HG03432 (cell line): ENCODE results near the gene ASS1.

ENCODE experiments used
- ATAC-seq: cut with Tn5 transposase; IDR thresholded peaks from one replicate; pipeline ENCODE4 v1.9.1; 2021; ENCODE audit warnings: mild to moderate bottlenecking, moderate library complexity; ENCODE audit not compliant: unreplicated experiment

ASS1 gene

DNA sequence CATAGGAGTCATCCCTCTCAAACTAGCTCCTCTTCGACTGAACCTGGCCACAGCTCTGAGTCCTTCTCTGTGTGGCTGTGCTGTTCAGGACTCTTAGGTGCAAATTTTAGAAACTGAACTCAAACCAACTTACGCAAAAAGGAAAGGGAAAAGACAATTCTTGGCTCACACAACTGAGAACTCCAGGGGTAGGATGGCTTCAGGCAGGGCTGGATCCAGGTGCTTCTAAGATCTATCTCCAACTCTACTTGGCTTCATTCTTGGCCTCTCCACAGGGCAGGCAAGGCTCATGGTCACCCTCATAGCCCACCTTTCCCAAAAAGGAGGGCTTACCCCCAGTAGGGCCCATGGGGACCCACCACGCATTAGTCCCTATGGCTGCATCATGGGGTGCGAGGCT is 8.1 kb downstream of the ASS1 start:
- no peak for ATAC-seq

DNA sequence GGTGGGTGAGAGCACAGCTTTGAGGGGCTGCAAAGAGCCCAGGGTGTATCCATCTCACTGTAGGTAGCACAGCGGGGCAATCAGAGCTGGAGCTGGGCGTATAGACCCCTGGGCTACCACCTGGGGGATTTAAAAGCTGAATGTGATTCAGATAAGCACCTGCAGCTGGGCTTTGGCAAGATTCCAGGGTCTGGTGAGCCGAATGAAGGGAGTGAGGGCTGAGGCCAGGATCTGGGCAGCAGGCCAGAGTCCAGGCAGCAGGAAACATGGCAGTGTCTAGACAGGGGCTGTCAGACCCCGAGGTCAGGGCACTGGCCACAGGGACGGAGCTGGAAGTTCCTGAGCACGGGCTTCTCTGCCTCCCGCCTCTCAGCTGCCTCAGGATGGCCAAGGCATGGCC is 8.7 kb downstream of the ASS1 start:
- ATAC-seq, result no peak

DNA sequence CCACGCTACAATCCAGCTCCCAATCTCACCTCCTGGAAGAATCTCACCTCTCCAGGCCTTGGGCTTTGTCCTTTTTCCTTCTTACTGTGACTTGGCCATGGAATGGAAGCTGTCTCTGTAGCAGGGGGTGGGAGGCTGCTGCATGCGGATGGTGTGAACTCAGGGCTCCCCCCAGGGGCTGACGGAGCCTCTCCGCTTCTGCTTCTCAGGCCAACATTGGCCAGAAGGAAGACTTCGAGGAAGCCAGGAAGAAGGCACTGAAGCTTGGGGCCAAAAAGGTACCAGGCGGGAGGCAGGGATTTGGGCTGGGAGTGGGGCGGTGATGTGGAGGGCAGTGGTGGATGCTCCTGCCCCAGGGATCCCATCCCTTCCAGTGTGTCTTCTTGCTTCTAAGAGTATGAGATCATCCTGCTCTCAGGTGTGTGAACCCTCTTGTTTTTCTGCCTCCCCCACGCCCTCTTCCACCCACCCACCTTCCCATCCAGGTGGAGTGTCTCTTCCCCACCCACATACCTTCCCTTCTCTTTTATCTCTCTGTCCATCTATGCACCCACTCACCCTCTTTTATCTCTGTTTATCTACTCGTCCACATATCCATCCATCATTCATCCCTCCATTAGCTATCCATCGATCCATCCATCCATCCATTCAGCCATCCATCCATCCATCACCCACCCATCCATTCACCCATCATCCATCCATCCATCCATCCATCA is 9.5 kb downstream of the ASS1 start:
- no peak for ATAC-seq

DNA sequence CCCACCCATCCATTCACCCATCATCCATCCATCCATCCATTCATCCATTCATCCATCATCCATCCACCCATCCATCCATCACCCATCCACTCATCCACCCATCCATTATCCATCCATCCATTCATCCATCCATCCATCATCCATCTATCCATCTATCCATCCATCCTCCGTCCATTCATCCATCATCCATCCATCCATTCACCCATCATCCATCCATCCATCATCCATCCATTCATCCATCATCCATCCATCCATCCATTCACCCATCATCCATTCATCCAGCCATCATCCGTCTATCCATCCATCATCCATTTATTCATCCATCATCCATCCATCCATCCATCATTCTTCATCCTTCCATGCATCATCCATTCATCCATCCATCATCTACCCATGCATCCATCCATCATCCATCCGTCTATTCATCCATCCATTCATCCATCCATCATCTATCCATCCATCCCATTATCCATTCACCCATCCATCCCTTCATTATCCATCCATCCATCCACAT is 10.1 kb downstream of the ASS1 start:
- ATAC-seq, result no peak

DNA sequence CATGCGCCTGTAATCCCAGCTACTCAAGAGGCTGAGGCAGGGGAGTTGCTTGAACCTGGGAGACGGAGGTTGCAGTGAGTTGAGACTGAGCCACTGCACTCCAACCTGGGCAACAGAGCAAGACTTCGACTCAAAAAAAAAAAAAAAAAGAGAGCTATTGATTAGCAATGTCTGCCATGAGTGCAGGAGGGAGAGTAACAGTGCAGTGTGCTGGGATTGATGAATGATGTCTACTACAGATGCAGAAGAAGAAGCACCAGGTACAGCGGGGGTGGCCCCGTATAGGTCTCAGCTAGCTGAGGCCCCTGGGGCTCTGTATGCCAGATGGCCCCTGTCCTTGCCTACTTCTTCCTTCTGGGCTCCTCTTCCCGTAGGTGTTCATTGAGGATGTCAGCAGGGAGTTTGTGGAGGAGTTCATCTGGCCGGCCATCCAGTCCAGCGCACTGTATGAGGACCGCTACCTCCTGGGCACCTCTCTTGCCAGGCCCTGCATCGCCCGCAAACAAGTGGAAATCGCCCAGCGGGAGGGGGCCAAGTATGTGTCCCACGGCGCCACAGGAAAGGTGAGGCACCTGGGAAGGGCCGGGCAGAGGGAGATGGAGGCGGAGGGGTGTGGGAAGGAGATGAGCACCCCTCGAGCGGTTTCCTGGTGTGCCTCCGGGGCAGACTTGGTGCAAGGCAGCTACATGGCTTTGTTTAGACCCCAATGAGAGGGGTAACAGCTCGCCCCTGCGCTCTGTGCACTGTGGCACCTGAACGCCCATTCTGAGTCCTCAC is 13.5 kb downstream of the ASS1 start:
- ATAC-seq, result no peak

DNA sequence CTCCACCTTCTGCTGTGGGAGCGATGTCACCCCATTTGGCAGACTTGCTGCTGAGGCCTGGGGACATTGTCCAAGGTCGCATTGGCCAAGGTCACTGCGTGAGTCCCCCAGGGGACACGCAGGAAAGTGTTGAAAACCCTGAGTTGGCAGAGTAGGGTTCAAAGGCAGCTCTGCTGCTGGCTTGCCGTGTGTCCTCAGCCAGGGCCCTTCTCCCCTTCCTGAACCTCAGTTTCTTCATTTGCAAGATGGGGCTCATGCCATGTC is 14.0 kb downstream of the ASS1 start:
- ATAC-seq, result no peak

DNA sequence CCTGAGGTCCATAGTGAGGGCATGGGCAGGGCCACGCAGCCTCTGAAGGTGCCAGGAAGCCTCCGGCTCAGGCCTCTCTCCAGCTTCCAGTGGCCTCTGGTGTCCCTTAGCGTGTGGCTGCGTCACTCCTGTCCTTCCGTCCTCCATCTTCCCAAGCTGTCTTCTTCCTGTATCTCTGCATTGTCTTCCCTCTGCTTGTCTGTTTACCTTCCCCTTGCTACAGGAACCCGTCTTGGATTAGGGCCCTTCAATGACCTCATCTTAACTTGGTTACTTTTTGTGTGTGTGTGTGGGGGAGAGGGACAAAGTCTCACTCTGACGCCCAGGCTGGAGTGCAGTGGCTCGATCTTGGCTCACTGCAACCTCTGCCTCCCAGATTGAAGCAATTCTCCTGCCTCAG is 14.4 kb downstream of the ASS1 start:
- no peak for ATAC-seq

DNA sequence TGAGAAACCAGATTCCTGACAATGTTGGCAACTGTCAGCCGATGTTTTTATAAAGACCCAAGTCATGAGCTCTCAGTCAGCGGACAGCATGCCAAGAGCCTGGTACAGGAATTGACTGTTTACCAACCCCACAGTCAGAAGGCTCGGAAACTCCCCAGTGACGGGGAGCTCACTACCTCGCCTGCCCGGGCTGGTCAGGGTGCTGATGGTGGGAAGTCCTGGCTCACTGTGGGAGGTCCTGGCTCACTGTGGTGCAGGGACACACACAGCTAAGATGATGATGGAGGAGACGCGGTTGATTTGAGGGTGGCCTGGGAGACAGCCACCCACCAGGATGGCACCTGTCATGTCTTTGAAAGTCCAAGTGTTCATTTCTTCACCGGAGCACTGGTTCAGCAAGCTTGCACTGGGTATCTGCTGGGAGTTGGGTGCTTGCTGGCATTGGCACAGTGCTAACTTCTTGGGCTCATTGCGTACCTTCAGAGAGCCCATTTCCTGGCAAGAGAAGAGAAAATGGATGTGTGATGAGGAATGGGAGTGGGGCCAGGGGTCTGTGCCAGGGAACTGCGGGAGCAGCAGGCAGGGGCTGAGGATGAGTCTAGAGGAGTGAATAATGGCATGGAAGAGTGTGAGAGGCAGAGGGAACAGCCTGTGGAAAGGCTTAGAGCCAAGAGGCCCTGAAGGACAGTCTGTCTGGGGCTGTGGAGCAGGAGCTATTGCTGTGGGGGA is 15.3 kb downstream of the ASS1 start:
- ATAC-seq, result no peak

DNA sequence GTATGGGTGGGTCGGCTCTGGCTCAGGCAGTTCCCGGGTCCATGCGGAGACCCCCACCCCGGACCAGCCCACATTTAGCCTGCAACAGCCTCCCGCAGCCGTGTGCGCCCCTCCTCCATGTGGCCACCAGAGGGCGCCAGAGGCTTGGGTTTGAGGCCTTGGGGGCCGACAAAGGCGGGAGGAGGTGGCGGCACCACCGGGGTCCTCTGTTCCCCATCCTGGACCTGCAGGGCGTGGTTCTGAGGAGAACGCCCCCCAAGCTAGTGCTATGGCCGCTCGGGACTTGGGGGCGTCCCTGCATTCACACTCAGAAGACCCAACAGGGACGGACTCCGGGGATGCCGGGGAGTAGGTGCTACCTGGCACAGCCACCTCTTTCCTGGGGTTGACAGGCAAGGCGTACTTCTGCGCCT is 16.5 kb downstream of the ASS1 start:
- ATAC-seq, result no peak

DNA sequence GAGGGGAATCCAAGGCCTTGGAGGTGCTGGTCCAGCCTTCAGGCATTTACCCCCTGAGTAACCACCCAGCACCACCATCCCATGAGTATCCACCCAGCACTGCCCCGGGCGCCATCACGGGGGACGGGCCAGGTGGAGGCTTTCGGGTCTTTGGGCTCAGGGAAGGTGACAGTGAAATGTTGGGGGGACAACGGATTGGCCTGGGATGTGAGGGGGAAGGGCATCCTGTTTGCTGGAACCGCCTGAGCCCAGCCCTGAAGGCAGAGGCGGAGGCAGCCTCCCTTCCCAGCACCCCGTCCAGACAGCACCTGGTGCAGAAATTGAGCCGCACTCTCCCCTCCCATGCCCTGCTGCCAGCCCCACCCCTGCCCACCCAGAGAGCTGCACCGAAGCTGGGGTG is 17.0 kb downstream of the ASS1 start:
- ATAC-seq, result no peak

DNA sequence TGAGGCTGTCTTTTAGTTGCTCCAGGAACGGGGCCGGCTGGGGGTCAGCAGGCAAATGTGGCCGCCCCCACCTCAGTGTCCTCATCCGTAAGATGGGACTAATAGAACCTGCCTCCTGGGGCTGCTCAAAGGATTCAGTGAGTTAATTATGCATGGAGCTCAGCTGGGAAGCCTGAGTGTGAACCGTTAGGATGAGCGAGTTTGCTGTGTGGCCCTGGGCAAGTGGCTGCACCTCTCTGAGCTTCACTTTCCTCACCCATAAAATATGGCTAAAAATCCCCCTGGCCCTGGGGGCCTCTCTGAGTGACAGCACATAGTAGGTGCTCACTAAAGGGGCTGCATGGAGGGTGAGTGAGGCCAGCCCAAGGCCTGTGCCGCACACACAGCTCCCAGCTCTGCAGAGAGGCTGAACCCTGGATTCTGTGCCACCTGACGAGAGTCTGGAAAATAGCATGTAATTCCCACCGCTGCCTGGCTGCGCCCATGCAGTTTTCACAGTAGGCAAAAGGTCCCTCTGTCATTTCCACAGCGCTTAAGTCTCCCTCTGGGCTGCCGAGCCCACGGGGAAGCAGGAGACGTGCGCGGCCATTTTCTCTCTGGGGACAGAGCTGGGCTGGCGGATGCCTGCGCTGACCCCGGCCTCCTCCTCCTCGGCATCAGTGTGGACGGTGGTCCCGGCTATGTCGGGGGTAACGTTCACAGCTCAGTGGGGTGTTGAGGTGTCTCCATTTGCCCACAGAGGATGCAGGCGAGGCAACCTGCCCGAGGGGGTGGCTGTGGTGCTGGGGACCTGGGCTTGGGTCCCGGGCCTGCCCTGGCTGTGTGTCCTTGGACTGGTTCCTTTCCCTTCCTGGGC is 18.2 kb downstream of the ASS1 start:
- no peak for ATAC-seq

DNA sequence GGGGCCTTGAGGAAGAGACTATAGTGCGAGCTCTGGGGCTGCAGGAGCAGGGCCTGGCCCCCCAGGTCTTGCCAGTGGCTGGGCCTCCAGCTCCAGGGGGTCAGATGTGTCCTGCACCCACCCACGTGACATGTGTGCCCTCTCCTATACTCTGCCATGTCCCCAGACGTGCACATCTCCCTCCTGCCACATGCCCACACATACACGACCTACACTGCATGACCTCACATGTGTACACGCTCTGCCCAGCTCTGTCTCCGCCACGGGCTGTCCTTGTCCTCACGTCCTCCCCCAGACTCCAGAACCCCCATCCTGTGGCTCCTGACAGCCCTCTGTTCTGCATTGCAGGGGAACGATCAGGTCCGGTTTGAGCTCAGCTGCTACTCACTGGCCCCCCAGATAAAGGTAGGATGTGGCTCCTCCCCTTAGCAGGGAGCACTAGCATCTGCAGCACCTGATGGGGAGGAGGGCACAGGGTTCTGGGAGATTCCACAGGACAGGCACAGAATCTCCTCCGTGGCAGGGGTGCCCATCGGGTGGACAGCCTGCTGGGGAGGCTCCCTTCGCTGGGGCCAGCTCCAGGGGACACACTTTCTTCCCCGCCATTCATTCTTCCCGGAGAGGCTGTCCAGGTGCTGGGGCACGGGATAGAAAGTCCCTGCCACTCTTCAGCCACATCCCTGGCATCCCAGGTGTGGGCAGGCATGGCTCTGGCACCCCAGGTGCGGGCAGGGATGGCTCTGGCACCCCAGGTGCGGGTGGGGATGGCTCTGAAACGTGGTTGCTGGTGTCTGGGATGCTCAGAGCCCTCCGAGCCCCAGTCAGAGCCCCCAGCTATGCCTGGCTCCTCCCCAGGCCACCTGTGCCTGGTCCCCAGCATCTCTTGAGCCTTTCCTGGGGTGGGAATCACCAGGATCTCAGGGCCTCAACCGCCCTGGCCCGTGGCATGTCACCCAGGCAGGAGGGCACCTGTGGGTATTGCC is 19.3 kb downstream of the ASS1 start:
- ATAC-seq, result no peak

DNA sequence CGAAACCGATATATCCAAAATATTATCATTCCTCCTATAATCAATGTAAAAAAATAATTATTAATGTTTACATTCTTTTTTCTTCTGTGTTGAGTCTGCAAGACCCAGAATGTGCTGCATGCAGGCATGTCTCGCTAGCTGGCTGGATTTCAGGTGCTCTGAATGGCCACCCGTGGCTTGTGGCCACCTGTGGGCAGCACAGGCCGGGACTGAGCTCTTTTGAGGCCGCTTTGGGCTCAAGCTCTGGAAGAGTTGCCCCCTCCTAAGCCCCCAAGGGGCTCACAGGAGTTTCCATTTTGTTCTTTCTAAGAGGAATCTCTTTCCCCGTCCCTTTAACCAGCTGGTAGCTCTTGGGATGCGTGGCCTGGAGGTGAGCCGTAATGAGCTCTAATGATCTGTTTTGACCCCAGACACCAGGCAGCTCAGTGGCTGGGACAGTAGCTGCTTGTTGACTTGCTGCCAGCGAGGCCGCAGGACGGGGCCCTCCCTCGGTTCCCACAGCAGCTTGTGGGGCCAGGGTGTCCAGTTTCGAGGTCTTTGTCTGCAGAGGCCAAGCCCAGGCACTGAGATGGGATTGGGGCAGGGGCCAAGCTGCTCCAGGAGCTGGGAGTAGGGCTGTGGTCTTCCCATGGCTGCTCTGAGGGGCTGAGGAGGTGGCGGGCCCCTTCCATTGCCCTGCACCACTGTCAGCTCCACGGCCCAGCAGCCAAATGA is 20.8 kb downstream of the ASS1 start:
- no peak for ATAC-seq

DNA sequence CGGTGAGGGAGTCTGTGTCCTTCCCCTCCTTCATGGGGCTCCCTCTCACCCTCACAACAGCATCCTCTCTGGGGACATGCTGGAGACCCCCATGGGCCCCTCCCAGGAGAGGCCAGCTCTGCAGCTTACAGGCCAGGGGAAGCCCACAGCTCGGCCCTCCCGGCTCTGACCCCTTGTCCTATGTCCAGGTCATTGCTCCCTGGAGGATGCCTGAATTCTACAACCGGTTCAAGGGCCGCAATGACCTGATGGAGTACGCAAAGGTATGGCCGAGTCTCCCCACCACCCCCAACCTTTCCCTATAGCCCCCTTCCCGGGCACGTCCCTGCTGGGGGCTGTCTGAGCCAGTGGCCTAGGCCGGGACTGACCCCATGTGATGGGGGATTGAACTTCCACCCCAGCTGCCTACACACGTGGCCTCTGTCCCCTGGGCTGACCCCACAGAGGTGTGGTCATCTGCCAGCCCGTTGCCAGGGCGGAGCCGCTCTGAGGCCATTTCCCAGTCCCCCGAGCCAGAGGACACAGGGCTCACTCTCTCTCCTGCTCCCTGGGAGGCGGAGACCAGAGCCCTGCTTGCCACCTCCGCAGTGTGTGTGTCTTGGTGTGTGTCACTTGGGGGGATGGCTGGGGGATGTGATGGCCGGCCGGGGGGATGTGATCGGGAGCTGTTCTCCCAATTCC is 21.9 kb downstream of the ASS1 start:
- no peak for ATAC-seq

DNA sequence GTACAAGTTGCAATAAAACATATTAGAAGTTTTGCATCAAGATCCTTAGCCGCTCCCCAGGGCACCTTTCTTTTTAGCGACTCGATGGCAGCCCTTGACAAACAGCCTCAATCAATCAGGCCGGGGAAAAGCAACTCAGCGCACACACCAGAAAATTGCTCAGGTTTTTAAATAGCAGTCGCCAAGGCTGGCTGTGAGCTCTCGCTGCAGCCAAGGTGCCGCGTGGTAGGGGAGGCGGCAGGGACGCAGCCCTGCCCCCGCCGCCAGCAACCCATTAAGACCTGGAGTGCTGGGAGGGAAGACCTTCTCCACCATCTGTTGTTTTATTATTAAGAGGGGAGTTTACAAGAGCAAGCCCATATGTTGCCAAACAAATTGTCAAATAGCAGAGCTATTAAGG is 22.6 kb downstream of the ASS1 start:
- no peak for ATAC-seq

DNA sequence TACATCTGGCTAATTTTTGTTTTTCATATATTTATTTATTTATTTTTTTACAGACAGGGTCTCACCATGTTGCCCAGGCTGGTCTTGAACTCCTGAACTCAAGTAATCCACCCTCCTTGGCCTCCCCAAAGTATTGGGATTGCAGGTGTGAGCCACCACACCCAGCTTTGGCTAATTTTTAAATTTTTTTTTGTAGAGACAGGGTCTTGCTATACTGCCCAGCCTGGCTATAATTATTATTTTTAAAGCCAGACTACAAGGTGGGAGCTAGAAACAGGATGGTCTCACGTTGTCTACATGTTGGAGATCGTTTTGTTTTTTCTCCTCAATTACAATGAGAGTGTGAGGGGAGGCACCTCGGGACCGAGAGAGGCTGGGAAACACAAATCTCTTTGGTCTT is 23.8 kb downstream of the ASS1 start:
- no peak for ATAC-seq

DNA sequence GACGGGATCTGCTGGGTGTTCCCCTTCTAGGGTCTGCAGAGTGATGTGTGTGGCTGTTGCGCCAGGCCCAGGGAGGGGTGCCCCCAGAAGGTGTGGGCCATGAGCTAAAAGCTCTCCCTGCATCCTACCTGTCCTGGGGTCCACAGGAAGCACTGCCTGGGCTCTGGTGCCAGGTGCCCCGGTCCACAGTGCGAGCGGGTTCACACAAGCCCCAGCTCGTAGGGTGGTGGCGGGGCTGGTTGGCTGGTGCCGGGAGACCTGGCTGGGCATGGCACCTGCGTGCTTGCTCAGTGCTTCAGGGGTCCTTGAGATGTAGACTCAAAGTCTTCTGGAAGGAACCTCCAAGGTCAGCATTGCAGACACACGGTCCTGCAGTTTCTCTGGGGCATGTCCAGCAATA is 25.5 kb downstream of the ASS1 start:
- no peak for ATAC-seq

DNA sequence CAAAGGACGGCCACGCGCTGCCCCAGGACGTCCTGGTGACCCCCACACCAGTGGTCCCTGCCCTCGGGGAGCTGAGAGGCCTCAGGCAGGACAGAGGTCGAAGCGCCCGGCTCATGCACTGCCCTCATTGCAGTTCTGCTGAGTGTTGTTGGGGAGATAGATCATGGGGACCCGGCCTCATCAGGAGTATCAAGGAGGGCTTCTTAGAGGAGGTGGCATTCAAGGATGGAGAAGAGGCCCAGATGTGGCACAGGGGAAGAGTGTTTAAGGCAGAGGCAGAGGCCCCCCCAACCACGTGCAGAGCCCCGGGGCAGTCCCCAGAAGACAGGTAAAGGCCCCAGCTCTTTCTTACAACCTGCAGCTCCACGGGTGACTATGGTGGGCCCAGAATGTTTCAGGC is 26.2 kb downstream of the ASS1 start:
- ATAC-seq, result no peak
